ENCODE data around the gene ZNF740.

Gene ZNF740

GRCh38 chr12:53159195-53159839 is 21.2 kb upstream of the ZNF740 start (continued):
- TF ChIP-seq, protein P1, sequence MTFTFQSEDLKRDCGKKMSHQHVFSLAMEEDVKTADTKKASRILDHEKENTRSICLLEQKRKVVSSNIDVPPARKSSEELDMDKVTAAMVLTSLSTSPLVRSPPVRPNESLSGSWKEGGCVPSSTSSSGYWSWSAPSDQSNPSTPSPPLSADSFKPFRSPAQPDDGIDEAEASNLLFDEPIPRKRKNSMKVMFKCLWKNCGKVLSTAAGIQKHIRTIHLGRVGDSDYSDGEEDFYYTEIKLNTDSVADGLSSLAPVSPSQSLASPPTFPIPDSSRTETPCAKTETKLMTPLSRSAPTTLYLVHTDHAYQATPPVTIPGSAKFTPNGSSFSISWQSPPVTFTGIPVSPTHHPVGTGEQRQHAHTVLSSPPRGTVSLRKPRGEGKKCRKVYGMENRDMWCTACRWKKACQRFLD (tag by site-specific recombination; IDR thresholded peaks at IDR 0.05) = no peak
- TF ChIP-seq ZNF394 (tag by site-specific recombination; IDR thresholded peaks at IDR 0.05; ENCODE audit: borderline replicate concordance) (peak; percentile 76; the same call in 1 of the 2 replicates), PRDM1 (tag by site-specific recombination; IDR thresholded peaks at IDR 0.05) (peak; percentile 65; the same call in 1 of the 2 replicates), ZNF513 (tag by site-specific recombination; IDR thresholded peaks at IDR 0.05) (no peak), ZNF2 (tag by site-specific recombination; IDR thresholded peaks at IDR 0.05) (peak; percentile 100), ZNF560 (tag by site-specific recombination; IDR thresholded peaks at IDR 0.05; ENCODE audit: borderline replicate concordance) (no peak), ZNF621 (tag by site-specific recombination; IDR thresholded peaks at IDR 0.05) (no peak), ZNF677 (tag by site-specific recombination; IDR thresholded peaks at IDR 0.05) (no peak), ZNF600 (tag by site-specific recombination; IDR thresholded peaks at IDR 0.05) (peak; percentile 99), ZBTB10 (tag by site-specific recombination; IDR thresholded peaks at IDR 0.05) (peak; percentile 44; the same call in 1 of the 2 replicates), OSR2 (tag by site-specific recombination; IDR thresholded peaks at IDR 0.05) (no peak), BCL6B (tag by site-specific recombination; IDR thresholded peaks at IDR 0.05) (no peak), ZNF416 (tag by site-specific recombination; IDR thresholded peaks at IDR 0.05) (no peak), MYNN (tag by site-specific recombination; IDR thresholded peaks at IDR 0.05; ENCODE audit: borderline replicate concordance) (no peak), ZNF350 (tag by site-specific recombination; IDR thresholded peaks at IDR 0.05) (no peak), GLIS1 (tag by site-specific recombination; IDR thresholded peaks at IDR 0.05) (peak; percentile 73), HOXC10 (CRISPR knock-in tag; IDR thresholded peaks at IDR 0.05) (no peak), ZNF302 (tag by site-specific recombination; IDR thresholded peaks at IDR 0.05; ENCODE audit: low read depth) (no peak), ZNF248 (tag by site-specific recombination; IDR thresholded peaks at IDR 0.05) (no peak), ZNF16 (tag by site-specific recombination; IDR thresholded peaks at IDR 0.05; ENCODE audit: low read depth) (no peak), ZNF354C (tag by site-specific recombination; IDR thresholded peaks at IDR 0.05; ENCODE audit: borderline replicate concordance, low read depth) (no peak), ZNF10 (tag by site-specific recombination; IDR thresholded peaks at IDR 0.05) (no peak), ZNF76 (tag by site-specific recombination; IDR thresholded peaks at IDR 0.05; ENCODE audit: borderline replicate concordance, low read depth) (no peak), ZNF202 (tag by site-specific recombination; IDR thresholded peaks at IDR 0.05; ENCODE audit: borderline replicate concordance) (no peak), CTCF (tag by site-specific recombination; IDR thresholded peaks at IDR 0.05) (peak; percentile 99), ZNF629 (tag by site-specific recombination; IDR thresholded peaks at IDR 0.05) (no peak), ZNF23 (tag by site-specific recombination; IDR thresholded peaks at IDR 0.05; ENCODE audit: borderline replicate concordance) (no peak), HOXD13 (CRISPR knock-in tag; IDR thresholded peaks at IDR 0.05; ENCODE audit: borderline replicate concordance) (no peak), ZNF366 (tag by site-specific recombination; conservative IDR thresholded peaks at IDR 0.05) (no peak), ZNF529 (tag by site-specific recombination; IDR thresholded peaks at IDR 0.05; ENCODE audit: insufficient replicate concordance) (no peak)
